Thymus (tissue), 11 donors: Measurements from ENCODE around the gene XAB2. TPM values are rescaled to one million over a fixed set of nuclear protein-coding genes. Genes with fewer than 3 reads are reported as not detected.

Experiments used
- DNase-seq, 9 donors: peaks; one replicate each; pipeline ENCODE4 v3.0.0-alpha.2; 2013; ENCODE audit warnings: low spot score in 9 of 9, low read depth in 6 of 9, missing footprints in 1 of 9
- H3K27ac ChIP-seq, 2 donors: one replicate each; pipeline ENCODE4 v1.5.1; 2013; ENCODE audit warnings: control low read depth in 1 of 2, low read depth in 1 of 2, low read length in 1 of 2, mild to moderate bottlenecking in 1 of 2, moderate library complexity in 1 of 2
- H3K27me3 ChIP-seq, 2 donors: one replicate each; pipeline ENCODE4 v1.5.1; 2013; ENCODE audit warnings: low read length in 1 of 2; ENCODE audit not compliant: control insufficient read depth in 2 of 2, insufficient read depth in 1 of 2
- H3K36me3 ChIP-seq, 2 donors: one replicate each; pipeline ENCODE4 v1.5.1; 2013; ENCODE audit warnings: low read length in 1 of 2, mild to moderate bottlenecking in 1 of 2, moderate library complexity in 1 of 2; ENCODE audit not compliant: control insufficient read depth in 2 of 2, insufficient read depth in 2 of 2
- H3K4me1 ChIP-seq, 2 donors: one replicate each; pipeline ENCODE4 v1.5.1; 2013; ENCODE audit warnings: low read length in 2 of 2; ENCODE audit not compliant: control insufficient read depth in 2 of 2, insufficient read depth in 2 of 2
- H3K4me3 ChIP-seq, 2 donors: one replicate each; pipeline ENCODE4 v1.5.1; 2013; ENCODE audit warnings: low read length in 2 of 2, control low read depth in 1 of 2, mild to moderate bottlenecking in 1 of 2
- H3K9me3 ChIP-seq, 2 donors: one replicate each; pipeline ENCODE4 v1.5.1; 2013; ENCODE audit warnings: low read length in 1 of 2, mild to moderate bottlenecking in 1 of 2; ENCODE audit not compliant: control insufficient read depth in 2 of 2, insufficient read depth in 1 of 2
- WGBS: extraction: QIAGEN DNeasy Blood & Tissue Kit; methylation state at CpG from one replicate; pipeline ENCODE4 v1.1.7; 2013; 5-methylcytosine and 5-hydroxymethylcytosine counted together
- polyA plus RNA-seq: library from polyadenylated mRNA; stranded (reverse); fragments of 200-250 nt; gene quantifications from one replicate; pipeline ENCODE4 v1.2.3, GENCODE V29; 2013
- total RNA-seq: library from RNA; stranded (reverse); fragments of 120-200 nt; gene quantifications from one replicate; pipeline ENCODE4 v1.2.4, GENCODE V29; 2013
- donor health status: healthy.

Gene XAB2
- total and polyA plus RNA-seq, 2 donors, result 29.2 to 60.6 TPM

GRCh38 chr19:7611541-7612279 is 17.6 kb downstream of the XAB2 start:
- DNase-seq, result no peak
- Histone ChIP-seq H3K27ac (no peak overlapping the region), H3K27me3 (no peaks in the 10 kb centered on the region), H3K4me1 (peaks cover 0 to 2% of the 10 kb centered on the region in 2 donors), H3K9me3 (no peaks in the 10 kb centered on the region), H3K4me3 (no peak overlapping the region), H3K36me3 (no peaks in the 10 kb centered on the region)
- WGBS, result 94% methylated on average over 41 of the region's 41 CpGs

DNA sequence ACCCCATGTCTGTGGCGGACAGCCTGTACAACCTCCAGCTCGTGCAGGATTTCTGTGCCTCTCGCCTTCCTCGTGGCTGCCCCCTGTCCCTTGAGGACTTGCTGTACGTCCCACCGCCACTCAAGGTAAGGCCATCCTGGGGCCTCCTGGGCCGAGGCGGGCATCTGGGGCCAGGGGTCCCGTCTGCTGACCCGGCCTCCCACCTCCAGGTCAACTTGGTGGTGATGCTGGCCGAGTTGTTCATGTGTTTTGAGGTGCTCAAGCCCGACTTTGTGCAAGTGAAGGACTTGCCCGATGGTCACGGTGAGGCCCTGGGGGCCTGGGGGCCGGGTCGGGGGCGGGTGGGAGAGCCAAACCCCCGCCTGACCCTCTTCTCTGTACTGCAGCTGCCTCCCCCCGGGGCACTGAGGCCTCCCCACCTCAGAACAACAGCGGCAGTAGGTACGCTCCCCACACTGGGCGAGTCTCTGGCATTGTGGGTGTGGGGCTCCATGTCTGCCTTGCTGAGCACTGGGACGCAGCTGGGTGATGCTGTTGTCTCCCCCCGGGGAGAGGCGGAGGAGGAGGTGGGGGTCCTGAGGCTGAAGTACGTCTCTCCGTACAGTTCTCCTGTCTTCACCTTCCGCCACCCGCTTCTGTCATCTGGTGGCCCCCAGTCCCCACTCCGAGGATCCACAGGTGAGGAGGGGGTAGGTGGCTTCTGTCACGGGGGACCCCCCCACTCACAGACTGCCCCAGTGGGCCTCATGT is 18.7 kb downstream of the XAB2 start:
- H3K36me3 ChIP-seq, result no peaks in the 10 kb centered on the region
- WGBS, result 90% methylated on average over 31 of the region's 31 CpGs
- peaks cover 0 to under 1% of the 10 kb centered on the region in 2 donors for H3K9me3 ChIP-seq
- H3K27ac ChIP-seq, result no peak overlapping the region
- no peaks in the 10 kb centered on the region for H3K27me3 ChIP-seq
- peaks cover 0 to 2% of the 10 kb centered on the region in 2 donors for H3K4me1 ChIP-seq
- DNase-seq, result no peak
- no peak overlapping the region for H3K4me3 ChIP-seq

- 94% methylated on average over 25 of the region's 25 CpGs for WGBS
- no peak for DNase-seq
- H3K36me3 ChIP-seq, result no peaks in the 10 kb centered on the region
These were observed 21.3 kb downstream of the XAB2 start for GRCh38 chr19:7607874-7608560.

GRCh38 chr19:7607212-7607873 is 22.0 kb downstream of the XAB2 start:
- H3K27me3 ChIP-seq, result peaks cover 3 to 6% of the 10 kb centered on the region in 2 donors
- 71% methylated on average over 10 of the region's 10 CpGs for WGBS
- DNase-seq, result no peak

More at GRCh38 chr19:7607874-7608560, 21.3 kb downstream of the XAB2 start:
- Histone ChIP-seq H3K4me1 (peaks cover 0 to 2% of the 10 kb centered on the region in 2 donors), H3K4me3 (no peak overlapping the region), H3K9me3 (peaks cover 0 to 8% of the 10 kb centered on the region in 2 donors), H3K27me3 (peaks cover 0 to 4% of the 10 kb centered on the region in 2 donors), H3K27ac (no peak overlapping the region)

DNA sequence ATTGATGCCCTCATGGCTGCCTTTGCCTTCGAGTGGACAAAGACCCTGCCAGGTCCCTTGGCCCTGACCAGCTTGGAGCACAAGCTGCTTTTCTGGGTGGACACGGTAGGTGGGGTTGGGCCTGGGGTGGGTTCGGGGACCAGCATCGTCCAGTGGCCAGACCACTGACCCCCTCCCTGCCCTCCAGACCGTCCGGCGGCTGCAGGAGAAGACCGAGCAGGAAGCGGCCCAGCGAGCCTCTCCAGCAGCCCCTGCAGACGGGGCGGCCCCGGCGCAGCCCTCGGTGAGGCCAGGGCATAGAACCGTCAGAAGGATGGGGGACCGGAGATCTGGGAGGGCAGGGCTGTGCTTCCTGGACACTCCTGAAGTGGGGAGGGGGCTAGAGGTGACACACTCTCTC is 23.1 kb downstream of the XAB2 start:
- WGBS, result 93% methylated on average over 17 of the region's 17 CpGs
- H3K4me1 ChIP-seq, result peaks cover 0 to 2% of the 10 kb centered on the region in 2 donors
- H3K4me3 ChIP-seq, result no peak overlapping the region
- DNase-seq, result no peak
- H3K27me3 ChIP-seq, result peaks cover 3 to 8% of the 10 kb centered on the region in 2 donors
- H3K9me3 ChIP-seq, result peaks cover 0 to 8% of the 10 kb centered on the region in 2 donors
- H3K27ac ChIP-seq, result no peak overlapping the region
- no peaks in the 10 kb centered on the region for H3K36me3 ChIP-seq

More at GRCh38 chr19:7607212-7607873, 22.0 kb downstream of the XAB2 start:
- H3K9me3 ChIP-seq, result peaks cover 0 to 8% of the 10 kb centered on the region in 2 donors
- H3K36me3 ChIP-seq, result no peaks in the 10 kb centered on the region
- no peak overlapping the region for H3K4me3 ChIP-seq
- H3K4me1 ChIP-seq, result peaks cover 0 to 2% of the 10 kb centered on the region in 2 donors
- H3K27ac ChIP-seq, result no peak overlapping the region

DNA sequence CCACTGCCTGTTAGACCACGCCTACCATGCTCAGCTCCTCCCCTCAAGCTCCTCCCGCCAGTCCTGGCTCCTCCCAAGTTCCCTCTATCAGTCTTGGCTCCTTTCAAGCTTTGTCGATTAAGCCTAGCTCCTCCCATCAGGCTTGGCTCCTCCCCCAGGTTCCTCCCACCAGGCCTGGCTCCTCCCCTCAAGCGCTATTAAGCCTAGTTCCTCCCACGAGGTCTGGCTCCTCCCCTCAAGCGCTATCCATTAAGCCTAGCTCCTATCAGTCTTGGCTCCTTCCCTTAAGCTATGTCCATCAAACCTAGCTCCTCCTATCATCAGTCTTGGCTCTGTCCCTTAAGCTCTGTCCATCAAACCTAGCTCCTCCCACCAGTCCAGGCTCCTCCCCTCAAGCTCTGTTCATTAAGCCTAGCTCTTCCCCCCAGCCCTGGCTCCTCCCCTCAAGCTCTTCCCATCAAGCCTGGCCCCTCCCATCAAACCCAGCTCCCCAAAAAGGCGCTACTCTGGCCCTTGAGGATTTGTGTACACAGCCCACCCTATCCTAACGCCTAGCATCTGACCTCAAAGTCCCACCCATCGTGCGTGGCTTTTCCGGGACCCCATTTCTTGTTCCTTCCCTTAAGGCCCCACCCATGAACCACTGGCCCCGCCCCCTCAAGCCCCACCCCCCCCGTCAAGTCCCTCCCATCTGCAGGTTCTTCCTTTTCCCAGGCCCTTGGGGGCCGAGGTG is 23.7 kb downstream of the XAB2 start:
- Histone ChIP-seq H3K9me3 (peaks cover 0 to 8% of the 10 kb centered on the region in 2 donors), H3K27ac (no peak overlapping the region), H3K4me3 (no peak overlapping the region), H3K36me3 (no peaks in the 10 kb centered on the region), H3K27me3 (peaks cover 3 to 8% of the 10 kb centered on the region in 2 donors), H3K4me1 (peaks cover 0 to 2% of the 10 kb centered on the region in 2 donors)
- peak in 1 of 9 donors; percentile 4 for DNase-seq
- WGBS, result 82% methylated on average over 14 of the region's 14 CpGs

DNA sequence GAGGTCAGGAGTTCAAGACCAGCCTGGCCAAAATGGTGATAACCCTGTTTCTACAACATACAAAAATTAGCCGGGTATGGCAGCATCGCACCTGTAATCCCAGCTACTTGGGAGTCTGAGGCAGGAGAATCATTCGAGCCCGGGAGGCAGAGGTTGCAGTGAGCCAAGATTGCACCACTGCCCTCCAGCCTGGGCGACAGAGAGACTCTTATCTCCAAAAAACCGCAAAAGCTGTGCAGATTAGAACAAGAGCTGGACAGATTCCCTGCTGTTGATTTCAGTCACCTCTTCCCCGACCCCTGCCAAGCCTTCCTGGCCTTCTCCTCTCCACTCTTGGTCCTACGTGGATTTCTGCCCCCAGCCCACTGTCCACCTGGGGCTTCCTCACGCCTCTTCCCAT is 25.4 kb downstream of the XAB2 start:
- H3K9me3 ChIP-seq, result peaks cover 0 to 8% of the 10 kb centered on the region in 2 donors
- no peak overlapping the region for H3K27ac ChIP-seq
- 92% methylated on average over 9 of the region's 9 CpGs for WGBS
- H3K4me3 ChIP-seq, result no peak overlapping the region
- H3K36me3 ChIP-seq, result no peaks in the 10 kb centered on the region
- H3K4me1 ChIP-seq, result peaks cover 0 to 2% of the 10 kb centered on the region in 2 donors
- H3K27me3 ChIP-seq, result peaks cover 3 to 9% of the 10 kb centered on the region in 2 donors
- no peak for DNase-seq

- Histone ChIP-seq H3K9me3 (peaks cover 0 to 8% of the 10 kb centered on the region in 2 donors), H3K27ac (no peak overlapping the region), H3K27me3 (peaks cover 8 to 17% of the 10 kb centered on the region in 2 donors), H3K36me3 (no peaks in the 10 kb centered on the region), H3K4me1 (peaks cover 0 to 2% of the 10 kb centered on the region in 2 donors), H3K4me3 (no peak overlapping the region)
- DNase-seq, result no peak
- WGBS, result 90% methylated on average over 11 of the region's 11 CpGs
These were observed 26.3 kb downstream of the XAB2 start for GRCh38 chr19:7602935-7603497.
